ENCODE data around the gene ZNF610. TPM values are rescaled to one million over a fixed set of nuclear protein-coding genes. Genes with fewer than 3 reads are reported as not detected.

The ZNF610 gene
- total RNA-seq: 0.97 and 1.1 TPM in 2 replicates
- polyA plus RNA-seq: 1.3 and 1.7 TPM in 2 replicates
- 1.3 and 1.6 TPM in 2 replicates for polyA plus RNA-seq (2011; cell fraction: cytosol; rRNA removed)
- 3.5 and 3.7 TPM in 2 replicates for polyA plus RNA-seq (2011; cell fraction: nucleus; rRNA removed)
- 0.93 and 1.4 TPM in 2 replicates for polyA plus RNA-seq (2012)
- 2.2 and 2.5 TPM in 2 replicates for polyA minus RNA-seq
- not detected for polyA minus RNA-seq (2011; cell fraction: cytosol; rRNA and poly(A)+ RNA removed)
- polyA minus RNA-seq (2011; cell fraction: nucleus; rRNA and poly(A)+ RNA removed): 1.4 and 3.7 TPM in 2 replicates
- Bru-seq, nascent RNA: percentile 30 among the genes with signal in this experiment
- percentile 26 among the genes with signal in this experiment for BruChase-seq, experiment 1, labeled RNA remaining after a 6-hour chase
- percentile 25 among the genes with signal in this experiment for BruChase-seq, experiment 2, labeled RNA remaining after a 2-hour chase
- long read RNA-seq: 0 reads

GRCh38 chr19:52336117-52336790 is at the start of gene ZNF610:
ZNF610 (plus strand) TSS chr19:52336243; CDS start chr19:52349173, 12,930 bp downstream.
- Histone ChIP-seq H3K9me3 (replicated peaks; ENCODE audit: control insufficient read depth, insufficient read depth, low read length) (peaks cover 5% of the 10 kb centered on the region), H3K9ac (replicated peaks; ENCODE audit: extremely low read depth, insufficient read depth, low read length) (peak within 1 kb of the TSS; percentile 93), H3K4me3 (replicated peaks in 1 of 3; ENCODE audit: insufficient read depth in 1 of 3, low read depth in 1 of 3, low read length in 3 of 3) (peak within 1 kb of the TSS; percentile 73 to 89 (median 89)), H3K36me3 (ENCODE audit: control insufficient read depth in 2 of 2, extremely low read depth in 1 of 2, insufficient read depth in 2 of 2, low read length in 2 of 2) (no peaks in the 10 kb centered on the region), H4K20me1 (replicated peaks; ENCODE audit: control insufficient read depth, extremely low read depth, insufficient read depth, low read length) (no peaks in the 10 kb centered on the region), H3K27me3 (ENCODE audit: control insufficient read depth in 2 of 2, insufficient read depth in 2 of 2, low read length in 2 of 2) (no peaks in the 10 kb centered on the region), H3K79me2 (ENCODE audit: control insufficient read depth, insufficient read depth, low read length) (no peaks in the 10 kb centered on the region), H3K27ac (ENCODE audit: insufficient read depth, low read depth, low read length) (peak within 1 kb of the TSS; percentile 57), H3K4me2 (ENCODE audit: insufficient read depth, low read length) (peak within 1 kb of the TSS; percentile 86), H2AFZ (ENCODE audit: low read depth, low read length) (peak within 1 kb of the TSS; percentile 91), H3K9me1 (replicated peaks; ENCODE audit: control insufficient read depth, extremely low read depth, insufficient read depth, low read length) (no peaks in the 10 kb centered on the region), H3K4me1 (ENCODE audit: control insufficient read depth, extremely low read depth, insufficient read depth, low read length) (peaks cover 6% of the 10 kb centered on the region)
- POLR2A ChIA-PET: interaction anchor here (0.6 to 0.8 kb wide), 2 partner anchors 33 to 144 kb away, joined by 3 read pairs; partner anchors contain the start of gene ZNF880
- FAIRE-seq: peak; percentile 76
- TSS peak; percentile 97 for BruUV-seq (replicated peaks)
- TF ChIP-seq FOS (IDR thresholded peaks at IDR 0.05; ENCODE audit: borderline replicate concordance, insufficient read depth, low read length) (no peak), EZH2 (IDR thresholded peaks at IDR 0.05; ENCODE audit: borderline replicate concordance, low read depth, low read length, severe bottlenecking) (no peak), POLR2AphosphoS5 (IDR thresholded peaks at IDR 0.05; ENCODE audit: insufficient read depth, low read depth, low read length) (peak; percentile 43), GATA2 (IDR thresholded peaks at IDR 0.05; ENCODE audit: insufficient read depth, insufficient read length, low read depth, low read length) (no peak), POLR2A (IDR thresholded peaks at IDR 0.05; ENCODE audit: low read depth, low read length) (peak; percentile 64), MAX (IDR thresholded peaks at IDR 0.05; ENCODE audit: insufficient read depth, insufficient read length) (peak; percentile 22)
- dilution Hi-C loops (cut with MboI; ENCODE audit: extremely low pct_ligation_motif_present, low sequenced_read_pairs) (no loop called here), intact Hi-C loops (cut with micrococcal nuclease) (loop anchor here (1.0 to 5.0 kb wide), 3 partner anchors 39 to 67 kb away; partner anchors contain the start of genes ZNF480, ZNF528 and ZNF766)
- DNase-seq (ENCODE audit: low read depth, low spot score): peak; percentile 85
- CTCF ChIA-PET: no interaction called here

Measured in endothelial cell of umbilical vein (primary cell).